SU-DHL-6 (cell line): Measurements from ENCODE around the gene MAGI3.

Experiments used
- EZH2phosphoT487 ChIP-seq: fragments of 200-600 bp; sonication (generic), shearing (Covaris generic); conservative IDR thresholded peaks from 2 replicates; pipeline ENCODE4 v1.6.1; 2018; ENCODE audit warnings: mild to moderate bottlenecking, antibody characterized with exemption, low read length, moderate library complexity, mixed read lengths
- TF ChIP-seq, protein P1 (sequence below): fragments of 200-600 bp; sonication (generic); IDR thresholded peaks from one replicate; pipeline ENCODE4 v1.5.1; 2017; ENCODE audit warnings: antibody characterized with exemption, mild to moderate bottlenecking, low read length, moderate library complexity; ENCODE audit not compliant: insufficient read depth, poor library complexity, severe bottlenecking

DNA sequence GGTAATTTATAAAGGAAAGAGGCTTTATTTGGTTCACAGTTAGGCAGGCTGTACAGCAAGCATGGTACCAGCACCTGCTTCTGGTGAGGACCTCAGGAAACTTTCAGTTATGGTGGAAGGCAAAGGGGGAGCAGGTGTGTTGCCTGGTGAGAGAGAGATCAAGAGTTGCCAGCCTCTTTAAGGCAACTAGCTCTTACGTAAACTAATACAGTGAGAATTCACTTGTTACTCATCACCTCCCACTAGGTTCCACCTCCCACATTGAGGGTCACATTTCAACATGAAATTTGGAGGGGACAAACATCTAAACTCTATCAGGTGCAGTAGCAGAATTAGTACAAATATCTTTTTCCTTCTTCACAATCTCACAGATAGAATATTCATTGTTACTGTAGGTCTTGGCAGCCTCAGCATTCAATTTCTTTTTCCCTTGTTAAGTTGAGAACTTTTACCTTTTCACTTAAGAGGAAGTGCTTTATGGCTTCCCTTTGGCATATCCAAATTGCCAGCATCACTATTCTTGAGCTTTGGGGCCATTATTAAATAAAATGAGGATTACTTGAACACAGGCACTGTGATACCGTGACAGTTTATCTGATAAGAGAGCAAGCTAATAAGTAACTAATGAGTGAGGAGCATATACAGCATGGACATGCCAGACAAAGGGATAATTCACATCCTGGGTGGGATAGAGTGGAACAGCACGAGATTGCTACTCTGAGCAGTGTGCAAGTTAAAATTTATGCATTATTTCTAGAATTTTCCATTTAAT is 48.4 kb downstream of the MAGI3 start:
- TF ChIP-seq, protein P1, sequence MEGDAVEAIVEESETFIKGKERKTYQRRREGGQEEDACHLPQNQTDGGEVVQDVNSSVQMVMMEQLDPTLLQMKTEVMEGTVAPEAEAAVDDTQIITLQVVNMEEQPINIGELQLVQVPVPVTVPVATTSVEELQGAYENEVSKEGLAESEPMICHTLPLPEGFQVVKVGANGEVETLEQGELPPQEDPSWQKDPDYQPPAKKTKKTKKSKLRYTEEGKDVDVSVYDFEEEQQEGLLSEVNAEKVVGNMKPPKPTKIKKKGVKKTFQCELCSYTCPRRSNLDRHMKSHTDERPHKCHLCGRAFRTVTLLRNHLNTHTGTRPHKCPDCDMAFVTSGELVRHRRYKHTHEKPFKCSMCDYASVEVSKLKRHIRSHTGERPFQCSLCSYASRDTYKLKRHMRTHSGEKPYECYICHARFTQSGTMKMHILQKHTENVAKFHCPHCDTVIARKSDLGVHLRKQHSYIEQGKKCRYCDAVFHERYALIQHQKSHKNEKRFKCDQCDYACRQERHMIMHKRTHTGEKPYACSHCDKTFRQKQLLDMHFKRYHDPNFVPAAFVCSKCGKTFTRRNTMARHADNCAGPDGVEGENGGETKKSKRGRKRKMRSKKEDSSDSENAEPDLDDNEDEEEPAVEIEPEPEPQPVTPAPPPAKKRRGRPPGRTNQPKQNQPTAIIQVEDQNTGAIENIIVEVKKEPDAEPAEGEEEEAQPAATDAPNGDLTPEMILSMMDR, result no peak
- no peak for TF ChIP-seq EZH2phosphoT487
